ENCODE data around the gene GAK. TPM values are rescaled to one million over a fixed set of nuclear protein-coding genes. Genes with fewer than 3 reads are reported as not detected.

GAK gene
- total RNA-seq, 4 donors from 2014 or later, result 230 to 882 (median 305) TPM

DNA sequence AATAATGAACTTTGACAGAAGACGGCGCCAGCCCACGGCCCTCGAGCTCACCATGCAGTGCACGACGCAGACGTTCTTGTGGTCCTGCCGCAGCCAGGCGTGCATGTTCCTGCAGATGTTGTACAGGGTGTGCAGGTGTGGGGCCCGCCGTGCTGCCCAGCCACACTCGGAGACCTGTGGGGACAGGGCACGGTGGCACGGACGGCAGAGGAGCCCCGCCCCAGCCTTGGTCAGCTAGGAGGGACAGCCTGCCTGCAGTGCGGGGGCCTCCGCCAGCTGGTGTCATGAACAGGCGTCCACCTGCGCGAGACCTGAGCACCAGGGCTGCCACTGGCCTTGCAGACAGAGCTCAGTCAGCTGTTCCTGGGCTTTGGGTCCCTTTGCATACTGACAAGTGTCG, 49.5 kb downstream of the GAK start:
- in situ Hi-C loops (cut with MboI; ENCODE audit: low pct_ligation_motif_present in 1 of 4, low pct_unique_long_range_greater_than_20kb in 1 of 4, low sequenced_read_pairs in 3 of 4) (no loop called here), intact Hi-C loops (cut with DNase I; ENCODE audit: low total_unique reads) (no loop called here)
- Histone ChIP-seq H3K27me3 (no peaks in the 10 kb centered on the region), H3K4me1 (no peaks in the 10 kb centered on the region), H3K4me3 (no peak overlapping the region), H3K36me3 (peaks cover 0 to 39% (median 9%) of the 10 kb centered on the region in 4 donors), H3K27ac (no peak overlapping the region), H3K9me3 (no peaks in the 10 kb centered on the region)
- 94% methylated on average over 22 of the region's 22 CpGs; no CpG with 5 or more reads in 1 of the 2 donors for WGBS, 2 donors (ENCODE audit: low coverage in 1 of 2)
- no peak for DNase-seq
- TF ChIP-seq EP300 (IDR thresholded peaks at IDR 0.05; ENCODE audit: low read depth) (no peak), POLR2A (IDR thresholded peaks at IDR 0.05) (no peak), POLR2AphosphoS5 (IDR thresholded peaks at IDR 0.05) (no peak)
- TF ChIP-seq, protein P1, sequence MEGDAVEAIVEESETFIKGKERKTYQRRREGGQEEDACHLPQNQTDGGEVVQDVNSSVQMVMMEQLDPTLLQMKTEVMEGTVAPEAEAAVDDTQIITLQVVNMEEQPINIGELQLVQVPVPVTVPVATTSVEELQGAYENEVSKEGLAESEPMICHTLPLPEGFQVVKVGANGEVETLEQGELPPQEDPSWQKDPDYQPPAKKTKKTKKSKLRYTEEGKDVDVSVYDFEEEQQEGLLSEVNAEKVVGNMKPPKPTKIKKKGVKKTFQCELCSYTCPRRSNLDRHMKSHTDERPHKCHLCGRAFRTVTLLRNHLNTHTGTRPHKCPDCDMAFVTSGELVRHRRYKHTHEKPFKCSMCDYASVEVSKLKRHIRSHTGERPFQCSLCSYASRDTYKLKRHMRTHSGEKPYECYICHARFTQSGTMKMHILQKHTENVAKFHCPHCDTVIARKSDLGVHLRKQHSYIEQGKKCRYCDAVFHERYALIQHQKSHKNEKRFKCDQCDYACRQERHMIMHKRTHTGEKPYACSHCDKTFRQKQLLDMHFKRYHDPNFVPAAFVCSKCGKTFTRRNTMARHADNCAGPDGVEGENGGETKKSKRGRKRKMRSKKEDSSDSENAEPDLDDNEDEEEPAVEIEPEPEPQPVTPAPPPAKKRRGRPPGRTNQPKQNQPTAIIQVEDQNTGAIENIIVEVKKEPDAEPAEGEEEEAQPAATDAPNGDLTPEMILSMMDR (IDR thresholded peaks at IDR 0.05), result no peak

DNA sequence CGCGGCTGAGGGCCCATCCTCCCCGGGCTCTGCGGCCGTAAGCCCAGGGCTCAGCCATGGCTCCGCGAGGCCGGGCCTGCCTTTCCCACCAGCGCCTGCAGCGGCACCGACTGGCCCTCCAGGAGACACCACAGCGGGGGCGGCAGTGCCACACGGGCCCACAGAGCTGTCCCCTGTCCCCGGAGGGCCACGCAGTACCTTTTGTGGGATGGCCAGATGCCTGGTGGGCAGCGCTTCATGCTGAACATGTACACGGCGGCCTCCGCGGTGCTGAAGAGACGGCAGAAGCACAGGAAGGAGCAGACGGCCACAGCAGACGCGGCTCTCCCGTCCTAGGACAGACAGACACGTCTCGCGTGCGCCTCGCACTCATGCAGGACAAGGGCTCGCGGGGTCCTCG, 50.4 kb downstream of the GAK start:
- no peaks in the 10 kb centered on the region for H3K4me1 ChIP-seq
- H3K27ac ChIP-seq, result no peak overlapping the region
- in situ Hi-C loops (cut with MboI; ENCODE audit: low pct_ligation_motif_present in 1 of 4, low pct_unique_long_range_greater_than_20kb in 1 of 4, low sequenced_read_pairs in 3 of 4) (no loop called here), intact Hi-C loops (cut with DNase I; ENCODE audit: low total_unique reads) (no loop called here)
- no peak overlapping the region for H3K4me3 ChIP-seq
- peaks cover 0 to 44% (median 9%) of the 10 kb centered on the region in 4 donors for H3K36me3 ChIP-seq
- no peaks in the 10 kb centered on the region for H3K9me3 ChIP-seq
- TF ChIP-seq POLR2A (IDR thresholded peaks at IDR 0.05), result no peak
- TF ChIP-seq, protein P1 (IDR thresholded peaks at IDR 0.05), result no peak
- TF ChIP-seq EP300 (IDR thresholded peaks at IDR 0.05; ENCODE audit: low read depth), result no peak
- TF ChIP-seq POLR2AphosphoS5 (IDR thresholded peaks at IDR 0.05), result no peak
- H3K27me3 ChIP-seq, result no peaks in the 10 kb centered on the region
- WGBS, 2 donors (ENCODE audit: low coverage in 1 of 2), result 97% methylated on average over 31 of the region's 34 CpGs; no CpG with 5 or more reads in 1 of the 2 donors
- no peak for DNase-seq

DNA sequence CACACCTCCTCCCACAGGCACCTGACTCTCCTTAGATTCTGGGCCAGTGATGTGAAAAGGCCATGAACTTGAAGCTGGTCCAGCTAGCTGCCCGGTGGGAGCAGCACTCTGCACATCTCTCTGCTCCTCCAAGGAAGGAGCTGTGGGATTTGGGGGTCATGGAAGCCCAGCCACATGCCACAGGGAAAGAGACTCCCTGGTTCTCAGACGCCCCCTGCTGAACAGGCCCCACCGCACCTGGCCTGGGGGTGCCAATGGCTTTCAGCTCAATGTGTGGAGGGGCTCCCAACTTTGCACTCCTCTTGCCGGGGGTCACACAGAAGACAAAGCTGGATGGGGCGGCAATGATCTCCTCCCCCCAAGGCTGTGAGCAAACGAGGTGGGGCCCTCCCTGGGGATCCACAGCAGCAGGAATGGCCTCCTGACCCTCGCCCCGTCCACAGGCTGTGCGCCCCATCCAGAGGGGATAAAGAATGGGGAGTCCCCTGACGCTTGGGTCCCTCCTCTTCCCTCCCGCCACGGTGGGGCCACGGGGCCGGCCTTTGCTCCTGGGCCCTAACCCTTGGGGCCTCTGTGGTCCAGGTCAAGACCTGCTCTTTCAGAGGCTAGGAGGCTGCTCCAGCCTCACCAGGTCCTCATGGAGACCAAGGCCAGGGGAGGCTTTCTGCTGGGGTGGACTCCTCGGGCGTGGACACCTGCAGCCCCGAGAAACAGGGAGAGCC, 51.3 kb downstream of the GAK start:
- TF ChIP-seq EP300 (IDR thresholded peaks at IDR 0.05; ENCODE audit: low read depth) (no peak), POLR2A (IDR thresholded peaks at IDR 0.05) (no peak), POLR2AphosphoS5 (IDR thresholded peaks at IDR 0.05) (no peak)
- TF ChIP-seq, protein P1 (IDR thresholded peaks at IDR 0.05), result no peak
- H3K27ac ChIP-seq, result no peak overlapping the region
- no peaks in the 10 kb centered on the region for H3K27me3 ChIP-seq
- H3K36me3 ChIP-seq, result peaks cover 0 to 45% (median 9%) of the 10 kb centered on the region in 4 donors
- DNase-seq, result no peak
- H3K4me1 ChIP-seq, result no peaks in the 10 kb centered on the region
- no peak overlapping the region for H3K4me3 ChIP-seq
- intact Hi-C loops (cut with DNase I; ENCODE audit: low total_unique reads) (no loop called here), in situ Hi-C loops (cut with MboI; ENCODE audit: low pct_ligation_motif_present in 1 of 4, low pct_unique_long_range_greater_than_20kb in 1 of 4, low sequenced_read_pairs in 3 of 4) (no loop called here)
- WGBS, 2 donors (ENCODE audit: low coverage in 1 of 2), result 79 to 88% methylated on average over 3 to 11 of the region's 17 CpGs
- no peaks in the 10 kb centered on the region for H3K9me3 ChIP-seq

DNA sequence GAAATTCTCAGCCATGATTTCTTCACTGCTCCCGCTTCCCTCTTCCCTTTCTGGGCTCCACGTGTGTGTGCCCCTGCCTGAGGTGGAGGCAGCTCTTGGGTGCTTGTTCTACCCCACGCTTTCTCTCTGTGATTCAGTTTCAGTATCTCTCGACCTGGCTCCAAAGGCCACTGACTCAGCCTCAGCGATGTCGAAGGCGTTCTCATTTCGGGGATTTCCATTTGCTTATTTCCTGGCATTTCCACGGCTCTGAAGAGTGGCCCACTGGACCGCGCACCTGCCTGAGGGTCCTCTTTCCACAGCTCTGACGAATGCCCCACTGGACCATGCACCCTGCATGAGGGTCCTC, 52.4 kb downstream of the GAK start:
- Histone ChIP-seq H3K9me3 (no peaks in the 10 kb centered on the region), H3K36me3 (peaks cover 0 to 51% (median 9%) of the 10 kb centered on the region in 4 donors), H3K4me3 (no peak overlapping the region), H3K27ac (no peak overlapping the region), H3K4me1 (no peaks in the 10 kb centered on the region), H3K27me3 (no peaks in the 10 kb centered on the region)
- in situ Hi-C loops (cut with MboI; ENCODE audit: low pct_ligation_motif_present in 1 of 4, low pct_unique_long_range_greater_than_20kb in 1 of 4, low sequenced_read_pairs in 3 of 4) (no loop called here), intact Hi-C loops (cut with DNase I; ENCODE audit: low total_unique reads) (no loop called here)
- no peak for DNase-seq
- WGBS, 2 donors (ENCODE audit: low coverage in 1 of 2), result 82% methylated on average over 12 of the region's 12 CpGs
- TF ChIP-seq, protein P1 (IDR thresholded peaks at IDR 0.05), result no peak
- TF ChIP-seq EP300 (IDR thresholded peaks at IDR 0.05; ENCODE audit: low read depth) (no peak), POLR2AphosphoS5 (IDR thresholded peaks at IDR 0.05) (no peak), POLR2A (IDR thresholded peaks at IDR 0.05) (no peak)

Measured in transverse colon (tissue), 4 donors.